Activated CD4-positive, CD25-positive, alpha-beta regulatory T cell treated with anti-CD3 and anti-CD28 coated beads, Interleukin-2, amount 50 U/mL, for 72 hours (primary cell): ENCODE data around the gene EZH2.
A peak's percentile ranks its signal among the peaks of the same experiment; 100 is the strongest.

Source experiments
- DNase-seq: peaks from one replicate; pipeline ENCODE4 v3.0.0; 2021

EZH2 gene

GRCh38 chr7:148898845-148899484 is 14.9 kb upstream of the EZH2 start:
- no peak for DNase-seq

- no peak for DNase-seq
Observed at GRCh38 chr7:148894591-148894990, 10.5 kb upstream of the EZH2 start.

- DNase-seq = no peak
Observed at GRCh38 chr7:148893071-148893470, 9.0 kb upstream of the EZH2 start.

- no peak for DNase-seq
Observed at GRCh38 chr7:148888300-148888699, 4.2 kb upstream of the EZH2 start.

- no peak for DNase-seq
Observed at GRCh38 chr7:148886844-148887243, 2.8 kb upstream of the EZH2 start.

GRCh38 chr7:148884299-148885022 is 370 bp upstream of the EZH2 start:
- peak; percentile 93 for DNase-seq

GRCh38 chr7:148883266-148884048 is 634 bp downstream of the EZH2 start:
- peak; percentile 64 for DNase-seq

GRCh38 chr7:148882841-148883265 is 1.2 kb downstream of the EZH2 start:
- DNase-seq = no peak

GRCh38 chr7:148882192-148882591 is 1.9 kb downstream of the EZH2 start:
- DNase-seq = no peak

- DNase-seq = no peak
Observed at GRCh38 chr7:148878317-148878716, 5.8 kb downstream of the EZH2 start.

GRCh38 chr7:148877517-148877916 is 6.6 kb downstream of the EZH2 start:
- no peak for DNase-seq

GRCh38 chr7:148872188-148872587 is 11.9 kb downstream of the EZH2 start:
- DNase-seq = no peak

GRCh38 chr7:148871551-148871950 is 12.5 kb downstream of the EZH2 start:
- DNase-seq = no peak

- DNase-seq = no peak
Observed at GRCh38 chr7:148871030-148871429, 13.1 kb downstream of the EZH2 start.

- no peak for DNase-seq
Observed at GRCh38 chr7:148868378-148868674, 15.8 kb downstream of the EZH2 start.

- no peak for DNase-seq
Observed at GRCh38 chr7:148867596-148868377, 16.3 kb downstream of the EZH2 start.

- DNase-seq = no peak
Observed at GRCh38 chr7:148866362-148866761, 17.7 kb downstream of the EZH2 start.

GRCh38 chr7:148865283-148865682 is 18.8 kb downstream of the EZH2 start:
- DNase-seq = no peak

- DNase-seq = no peak
Observed at GRCh38 chr7:148863324-148863723, 20.8 kb downstream of the EZH2 start.

- DNase-seq = no peak
Observed at GRCh38 chr7:148862481-148862880, 21.6 kb downstream of the EZH2 start.

GRCh38 chr7:148858489-148858888 is 25.6 kb downstream of the EZH2 start:
- DNase-seq = no peak

GRCh38 chr7:148856891-148857290 is 27.2 kb downstream of the EZH2 start:
- DNase-seq = no peak

- DNase-seq = no peak
Observed at GRCh38 chr7:148856578-148856881, 27.6 kb downstream of the EZH2 start.

- no peak for DNase-seq
Observed at GRCh38 chr7:148854983-148855382, 29.1 kb downstream of the EZH2 start.
